Liver (tissue), 9 donors: ENCODE measurements around the gene UTRN. TPM values are rescaled to one million over a fixed set of nuclear protein-coding genes. Genes with fewer than 3 reads are reported as not detected.

ENCODE experiments used
- DNase-seq: peaks from one replicate; pipeline ENCODE4 v3.0.0-alpha.2; 2017; ENCODE audit warnings: low spot score
- H3K27ac ChIP-seq, 2 donors: one replicate each; pipeline ENCODE4 v1.7.0; 2013; ENCODE audit warnings: inconsistent platforms in 2 of 2, low read length in 2 of 2, control low read depth in 1 of 2, low read depth in 1 of 2, mild to moderate bottlenecking in 1 of 2
- H3K27me3 ChIP-seq, 4 donors: one replicate each; pipeline versions ENCODE4 v1.6.1 to v1.7.0; 2013; ENCODE audit warnings: low read length in 3 of 4, inconsistent platforms in 1 of 4, mild to moderate bottlenecking in 1 of 4, moderate library complexity in 1 of 4; ENCODE audit not compliant: control insufficient read depth in 4 of 4, insufficient read depth in 4 of 4
- H3K36me3 ChIP-seq, 4 donors: one replicate each; pipeline versions ENCODE4 v1.6.1 to v1.7.0; 2013; ENCODE audit warnings: low read length in 3 of 4, mild to moderate bottlenecking in 3 of 4, low read depth in 1 of 4, moderate library complexity in 1 of 4; ENCODE audit not compliant: control insufficient read depth in 4 of 4, insufficient read depth in 3 of 4
- H3K4me1 ChIP-seq, 4 donors: one replicate each; pipeline versions ENCODE4 v1.6.1 to v1.7.0; 2013; ENCODE audit warnings: low read length in 3 of 4, mild to moderate bottlenecking in 3 of 4, moderate library complexity in 1 of 4; ENCODE audit not compliant: control insufficient read depth in 4 of 4, insufficient read depth in 4 of 4
- H3K4me3 ChIP-seq, 3 donors: one replicate each; pipeline versions ENCODE4 v1.6.1 to v1.7.0; 2013; ENCODE audit warnings: low read length in 3 of 3, control low read depth in 1 of 3, low read depth in 1 of 3, mild to moderate bottlenecking in 1 of 3
- H3K9ac ChIP-seq, 2 donors: one replicate each; pipeline ENCODE4 v1.7.0; 2013; ENCODE audit warnings: low read length in 2 of 2, mild to moderate bottlenecking in 2 of 2, moderate library complexity in 2 of 2, control low read depth in 1 of 2, low read depth in 1 of 2
- H3K9me3 ChIP-seq, 4 donors: one replicate each; pipeline versions ENCODE4 v1.6.1 to v1.7.0; 2013; ENCODE audit warnings: low read length in 3 of 4; ENCODE audit not compliant: control insufficient read depth in 4 of 4
- FOXA1 ChIP-seq: IDR thresholded peaks from 2 replicates; pipeline ENCODE4 v1.6.1; 2016; ENCODE audit warnings: antibody characterized with exemption
- FOXA2 ChIP-seq: IDR thresholded peaks from 2 replicates; pipeline ENCODE4 v1.6.1; 2016; ENCODE audit warnings: antibody characterized with exemption
- HNF4A ChIP-seq, 2 donors: conservative IDR thresholded peaks; 2 replicates each; pipeline ENCODE4 v1.6.1; 2016; ENCODE audit warnings: antibody characterized with exemption in 2 of 2, mild to moderate bottlenecking in 2 of 2
- JUND ChIP-seq, 2 donors: IDR thresholded peaks; 2 replicates each; pipeline ENCODE4 v1.6.1; 2016; ENCODE audit warnings: antibody characterized with exemption in 2 of 2
- RAD21 ChIP-seq, 2 donors: IDR thresholded peaks; 2 replicates each; pipeline ENCODE4 v1.6.1; 2016; ENCODE audit warnings: antibody characterized with exemption in 2 of 2, mild to moderate bottlenecking in 2 of 2
- RXRA ChIP-seq, 2 donors: IDR thresholded peaks; 2 replicates each; pipeline ENCODE4 v1.6.1; 2017 to 2018; ENCODE audit warnings: antibody characterized with exemption in 2 of 2, mild to moderate bottlenecking in 1 of 2
- SP1 ChIP-seq: IDR thresholded peaks from 2 replicates; pipeline ENCODE4 v1.6.1; 2018; ENCODE audit warnings: antibody characterized with exemption, mild to moderate bottlenecking
- TAF1 ChIP-seq: conservative IDR thresholded peaks from 2 replicates; pipeline ENCODE4 v1.6.1; 2016; ENCODE audit warnings: antibody characterized with exemption, mild to moderate bottlenecking
- YY1 ChIP-seq: IDR thresholded peaks from 2 replicates; pipeline ENCODE4 v1.6.1; 2016; ENCODE audit warnings: antibody characterized with exemption, mild to moderate bottlenecking
- WGBS: extraction: QIAGEN DNeasy Blood & Tissue Kit; methylation state at CpG from one replicate; pipeline ENCODE4 v1.1.7; 2013; 5-methylcytosine and 5-hydroxymethylcytosine counted together
- polyA plus RNA-seq, 2 donors: library from polyadenylated mRNA; stranded (reverse) in 1 of 2; unstranded in 1 of 2; fragments of 200-250 nt in 1 of 2; fragments of >200 nt in 1 of 2; fragmentation: Nextera tagmentation in 1 of 2; extraction: Ambion mirVana in 1 of 2; gene quantifications; one replicate each; pipeline versions ENCODE4 v1.2.1 to v1.2.3, GENCODE V29; 2013 to 2015
- total RNA-seq, 2 donors: library from RNA; depleted of rRNA; stranded (reverse); fragments of >200 nt; gene quantifications; one replicate each; pipeline ENCODE4 v1.2.3, GENCODE V29; 2014
- TF ChIP-seq, protein P1 (sequence below): IDR thresholded peaks from 2 replicates; pipeline ENCODE4 v1.6.1; 2016; ENCODE audit warnings: antibody characterized with exemption
- TF ChIP-seq, protein P2 (sequence below): IDR thresholded peaks from 2 replicates; pipeline ENCODE4 v1.6.1; 2016; ENCODE audit warnings: antibody characterized with exemption
- TF ChIP-seq, protein P3 (sequence below): fragments of 150-350 bp; IDR thresholded peaks from 2 replicates; pipeline ENCODE4 v1.5.1; 2017; ENCODE audit warnings: improper control_type of control experiment, low read depth, low read length; ENCODE audit not compliant: missing input control
- TF ChIP-seq, protein P4 (sequence below): IDR thresholded peaks from 2 replicates; pipeline ENCODE4 v1.6.1; 2016; ENCODE audit warnings: antibody characterized with exemption, mild to moderate bottlenecking
- TF ChIP-seq, protein P5 (sequence below): IDR thresholded peaks from 2 replicates; pipeline ENCODE4 v1.6.1; 2016; ENCODE audit warnings: antibody characterized with exemption
- donor health status: healthy.
- donor health status: healthy.
- donor health status: healthy.
- donor health status: healthy.
- donor health status: healthy.

The UTRN gene
- total and polyA plus RNA-seq, 4 donors: 6.9 to 83.7 (median 47.6) TPM

DNA sequence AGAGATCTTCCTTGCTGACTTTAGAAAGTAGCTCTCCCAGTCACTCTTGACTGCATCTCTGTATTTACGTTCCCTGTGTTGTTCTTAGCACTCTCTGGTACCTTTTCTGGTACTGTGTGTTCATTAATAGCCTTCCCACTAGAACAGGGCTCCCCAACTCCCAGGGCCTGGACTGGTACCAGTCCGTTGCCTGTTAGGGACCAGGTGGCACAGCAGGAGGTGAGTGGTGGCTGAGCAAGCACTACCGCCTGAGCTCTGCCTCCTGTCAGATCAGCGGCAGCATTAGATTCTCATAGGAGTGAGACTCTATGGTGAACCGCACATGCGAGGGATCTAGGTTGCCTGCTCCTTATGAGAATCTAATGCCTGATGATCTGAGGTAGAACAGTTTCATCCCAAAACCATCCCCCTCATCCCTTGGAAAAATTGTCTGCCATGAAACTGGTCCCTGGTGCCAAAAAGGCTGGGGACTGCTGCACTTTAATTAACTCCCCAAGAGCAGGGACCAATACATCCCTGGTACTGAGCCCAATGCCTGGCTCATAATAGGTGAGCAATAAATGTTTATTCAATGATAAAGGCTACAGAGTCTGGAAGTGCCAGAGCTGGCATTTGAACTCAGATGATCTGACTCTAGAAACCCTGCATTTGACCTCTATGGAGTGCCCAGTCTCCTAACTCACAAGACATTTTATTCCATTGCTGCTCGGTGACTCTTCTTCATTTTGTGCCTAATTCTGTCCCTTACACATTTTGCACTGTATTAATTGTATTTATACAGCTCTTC lies 11.0 kb downstream of the UTRN start:
- no peak overlapping the region for H3K4me3 ChIP-seq
- H3K4me1 ChIP-seq: peaks cover 9 to 28% (median 17%) of the 10 kb centered on the region in 4 donors
- no peak overlapping the region for H3K9ac ChIP-seq
- peaks cover 0 to 12% (median 4%) of the 10 kb centered on the region in 4 donors for H3K36me3 ChIP-seq
- 97% methylated on average over 7 of the region's 7 CpGs for WGBS
- DNase-seq: no peak
- no peaks in the 10 kb centered on the region for H3K9me3 ChIP-seq
- TF ChIP-seq FOXA1: no peak
- TF ChIP-seq TAF1: no peak
- peak in 1 of 2 donors; percentile 5 for TF ChIP-seq RXRA (IDR thresholded peaks at IDR 0.05)
- TF ChIP-seq, protein P1, sequence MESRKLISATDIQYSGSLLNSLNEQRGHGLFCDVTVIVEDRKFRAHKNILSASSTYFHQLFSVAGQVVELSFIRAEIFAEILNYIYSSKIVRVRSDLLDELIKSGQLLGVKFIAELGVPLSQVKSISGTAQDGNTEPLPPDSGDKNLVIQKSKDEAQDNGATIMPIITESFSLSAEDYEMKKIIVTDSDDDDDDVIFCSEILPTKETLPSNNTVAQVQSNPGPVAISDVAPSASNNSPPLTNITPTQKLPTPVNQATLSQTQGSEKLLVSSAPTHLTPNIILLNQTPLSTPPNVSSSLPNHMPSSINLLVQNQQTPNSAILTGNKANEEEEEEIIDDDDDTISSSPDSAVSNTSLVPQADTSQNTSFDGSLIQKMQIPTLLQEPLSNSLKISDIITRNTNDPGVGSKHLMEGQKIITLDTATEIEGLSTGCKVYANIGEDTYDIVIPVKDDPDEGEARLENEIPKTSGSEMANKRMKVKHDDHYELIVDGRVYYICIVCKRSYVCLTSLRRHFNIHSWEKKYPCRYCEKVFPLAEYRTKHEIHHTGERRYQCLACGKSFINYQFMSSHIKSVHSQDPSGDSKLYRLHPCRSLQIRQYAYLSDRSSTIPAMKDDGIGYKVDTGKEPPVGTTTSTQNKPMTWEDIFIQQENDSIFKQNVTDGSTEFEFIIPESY: no peak
- TF ChIP-seq YY1: no peak
- TF ChIP-seq, protein P2, sequence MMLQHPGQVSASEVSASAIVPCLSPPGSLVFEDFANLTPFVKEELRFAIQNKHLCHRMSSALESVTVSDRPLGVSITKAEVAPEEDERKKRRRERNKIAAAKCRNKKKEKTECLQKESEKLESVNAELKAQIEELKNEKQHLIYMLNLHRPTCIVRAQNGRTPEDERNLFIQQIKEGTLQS: no peak
- TF ChIP-seq, protein P3, sequence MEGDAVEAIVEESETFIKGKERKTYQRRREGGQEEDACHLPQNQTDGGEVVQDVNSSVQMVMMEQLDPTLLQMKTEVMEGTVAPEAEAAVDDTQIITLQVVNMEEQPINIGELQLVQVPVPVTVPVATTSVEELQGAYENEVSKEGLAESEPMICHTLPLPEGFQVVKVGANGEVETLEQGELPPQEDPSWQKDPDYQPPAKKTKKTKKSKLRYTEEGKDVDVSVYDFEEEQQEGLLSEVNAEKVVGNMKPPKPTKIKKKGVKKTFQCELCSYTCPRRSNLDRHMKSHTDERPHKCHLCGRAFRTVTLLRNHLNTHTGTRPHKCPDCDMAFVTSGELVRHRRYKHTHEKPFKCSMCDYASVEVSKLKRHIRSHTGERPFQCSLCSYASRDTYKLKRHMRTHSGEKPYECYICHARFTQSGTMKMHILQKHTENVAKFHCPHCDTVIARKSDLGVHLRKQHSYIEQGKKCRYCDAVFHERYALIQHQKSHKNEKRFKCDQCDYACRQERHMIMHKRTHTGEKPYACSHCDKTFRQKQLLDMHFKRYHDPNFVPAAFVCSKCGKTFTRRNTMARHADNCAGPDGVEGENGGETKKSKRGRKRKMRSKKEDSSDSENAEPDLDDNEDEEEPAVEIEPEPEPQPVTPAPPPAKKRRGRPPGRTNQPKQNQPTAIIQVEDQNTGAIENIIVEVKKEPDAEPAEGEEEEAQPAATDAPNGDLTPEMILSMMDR: no peak
- TF ChIP-seq, protein P4, sequence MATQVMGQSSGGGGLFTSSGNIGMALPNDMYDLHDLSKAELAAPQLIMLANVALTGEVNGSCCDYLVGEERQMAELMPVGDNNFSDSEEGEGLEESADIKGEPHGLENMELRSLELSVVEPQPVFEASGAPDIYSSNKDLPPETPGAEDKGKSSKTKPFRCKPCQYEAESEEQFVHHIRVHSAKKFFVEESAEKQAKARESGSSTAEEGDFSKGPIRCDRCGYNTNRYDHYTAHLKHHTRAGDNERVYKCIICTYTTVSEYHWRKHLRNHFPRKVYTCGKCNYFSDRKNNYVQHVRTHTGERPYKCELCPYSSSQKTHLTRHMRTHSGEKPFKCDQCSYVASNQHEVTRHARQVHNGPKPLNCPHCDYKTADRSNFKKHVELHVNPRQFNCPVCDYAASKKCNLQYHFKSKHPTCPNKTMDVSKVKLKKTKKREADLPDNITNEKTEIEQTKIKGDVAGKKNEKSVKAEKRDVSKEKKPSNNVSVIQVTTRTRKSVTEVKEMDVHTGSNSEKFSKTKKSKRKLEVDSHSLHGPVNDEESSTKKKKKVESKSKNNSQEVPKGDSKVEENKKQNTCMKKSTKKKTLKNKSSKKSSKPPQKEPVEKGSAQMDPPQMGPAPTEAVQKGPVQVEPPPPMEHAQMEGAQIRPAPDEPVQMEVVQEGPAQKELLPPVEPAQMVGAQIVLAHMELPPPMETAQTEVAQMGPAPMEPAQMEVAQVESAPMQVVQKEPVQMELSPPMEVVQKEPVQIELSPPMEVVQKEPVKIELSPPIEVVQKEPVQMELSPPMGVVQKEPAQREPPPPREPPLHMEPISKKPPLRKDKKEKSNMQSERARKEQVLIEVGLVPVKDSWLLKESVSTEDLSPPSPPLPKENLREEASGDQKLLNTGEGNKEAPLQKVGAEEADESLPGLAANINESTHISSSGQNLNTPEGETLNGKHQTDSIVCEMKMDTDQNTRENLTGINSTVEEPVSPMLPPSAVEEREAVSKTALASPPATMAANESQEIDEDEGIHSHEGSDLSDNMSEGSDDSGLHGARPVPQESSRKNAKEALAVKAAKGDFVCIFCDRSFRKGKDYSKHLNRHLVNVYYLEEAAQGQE: no peak
- TF ChIP-seq, protein P5, sequence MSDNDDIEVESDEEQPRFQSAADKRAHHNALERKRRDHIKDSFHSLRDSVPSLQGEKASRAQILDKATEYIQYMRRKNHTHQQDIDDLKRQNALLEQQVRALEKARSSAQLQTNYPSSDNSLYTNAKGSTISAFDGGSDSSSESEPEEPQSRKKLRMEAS: no peak
- no peaks in the 10 kb centered on the region for H3K27me3 ChIP-seq
- H3K27ac ChIP-seq: no peak overlapping the region

DNA sequence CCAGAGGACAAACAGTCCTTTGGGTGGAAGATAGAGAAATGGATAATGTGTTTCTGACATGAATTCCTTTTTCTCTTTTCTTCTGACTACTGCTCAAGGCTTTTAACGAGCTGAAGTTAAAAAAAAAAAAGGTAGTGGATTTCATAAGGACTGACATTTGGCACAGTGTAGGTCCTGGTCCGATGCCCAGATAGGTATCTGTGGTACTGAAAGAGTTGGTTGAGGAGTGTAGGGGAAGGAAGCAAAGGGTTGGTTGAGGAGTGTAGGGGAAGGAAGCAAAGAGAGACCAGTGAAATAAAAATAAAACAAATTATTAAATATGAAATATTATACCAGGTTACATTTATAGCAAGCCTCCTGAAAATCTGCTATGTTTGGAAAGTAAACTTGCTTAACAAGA lies 11.8 kb downstream of the UTRN start:
- Histone ChIP-seq H3K9me3 (no peaks in the 10 kb centered on the region), H3K4me3 (no peak overlapping the region), H3K36me3 (peaks cover 0 to 9% (median 4%) of the 10 kb centered on the region in 4 donors), H3K9ac (no peak overlapping the region), H3K4me1 (peaks cover 9 to 28% (median 17%) of the 10 kb centered on the region in 4 donors), H3K27me3 (no peaks in the 10 kb centered on the region), H3K27ac (peak overlapping the region; percentile 67 to 69)
- TF ChIP-seq RAD21 (IDR thresholded peaks at IDR 0.05) (peak; percentile 11 to 15), HNF4A (conservative IDR thresholded peaks at IDR 0.05) (peak in 1 of 2 donors; percentile 14), JUND (IDR thresholded peaks at IDR 0.05) (no peak), SP1 (no peak), FOXA2 (no peak), RXRA (IDR thresholded peaks at IDR 0.05) (no peak)
- WGBS: 12% methylated on average over 2 of the region's 2 CpGs
- no peak for DNase-seq
